Measurements from ENCODE around the gene USP49. TPM values are rescaled to one million over a fixed set of nuclear protein-coding genes. Genes with fewer than 3 reads are reported as not detected.
A peak's percentile ranks its signal among the peaks of the same experiment; 100 is the strongest.
"Not testable (repeated sequence)": the region's sequence is repeated elsewhere in the genome, so short reads cannot be mapped to it uniquely, and the experiment has no call there.

The USP49 gene
- 1 to 10 TPM in 2 of 4 donors, under 1 TPM in 2; 0.27 to 2.8 (median 1.1) TPM for total RNA-seq

DNA sequence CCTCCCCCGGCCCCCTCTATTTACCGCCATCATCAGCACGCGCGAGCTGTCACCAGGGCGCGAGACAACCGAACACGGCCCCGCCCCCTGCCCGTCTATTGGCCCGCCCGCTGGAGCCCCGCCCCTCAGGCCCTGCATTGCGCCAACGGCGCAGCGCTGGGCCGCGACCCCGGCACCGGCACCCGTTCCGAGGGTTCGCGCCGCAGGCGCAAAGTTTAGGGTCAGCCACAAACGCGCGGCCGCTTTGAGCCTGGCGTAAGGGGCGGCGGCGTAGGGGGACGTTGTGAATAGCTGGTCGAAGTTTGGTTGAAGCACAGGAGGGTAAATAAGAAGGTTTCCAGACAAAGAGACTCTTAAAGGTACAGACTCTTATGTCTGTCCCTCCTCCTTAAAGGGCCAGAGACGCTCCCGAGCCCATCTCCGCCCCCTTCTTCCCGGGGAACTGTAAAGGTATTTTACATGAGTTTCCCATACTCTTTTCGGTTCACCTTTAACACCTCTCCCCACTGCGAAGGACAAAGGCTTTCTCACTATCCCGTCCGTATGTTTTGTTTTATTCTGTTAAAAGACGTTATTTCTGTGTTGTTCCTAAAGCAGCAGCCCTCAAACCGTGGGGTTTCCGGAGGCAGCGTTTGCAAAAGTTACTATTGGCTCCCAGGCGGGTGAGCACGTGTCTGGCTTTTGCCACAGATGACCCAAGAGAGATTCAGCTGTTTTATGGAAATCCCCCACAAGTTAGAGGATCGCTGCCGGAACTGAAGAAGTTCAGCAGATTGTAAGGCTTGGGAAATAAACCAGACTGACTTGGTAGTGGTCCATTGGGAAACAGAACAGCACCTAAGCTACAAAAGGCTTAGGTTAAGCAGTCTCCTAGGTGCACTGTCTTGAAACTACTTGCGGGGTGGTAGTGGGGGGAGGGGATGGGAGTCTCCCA, at the start of gene USP49:
Gene USP49 (minus strand): TSS at position 76 of the 934 bp plus-strand sequence. CDS start 88,392 bp downstream, outside the sequence.
- Histone ChIP-seq H3K9me3 (no peaks in the 10 kb centered on the region), H3K27ac (peak within 1 kb of the TSS; percentile 84 to 91 (median 86)), H3K4me3 (peak within 1 kb of the TSS; percentile 69 to 91 (median 76)), H3K27me3 (no peaks in the 10 kb centered on the region), H3K36me3 (no peaks in the 10 kb centered on the region), H3K4me1 (peaks cover 8 to 22% of the 10 kb centered on the region in 2 donors)
- DNase-seq (peak; percentile 83 to 84), ATAC-seq (peak; percentile 96 to 97)
- in situ Hi-C loops (cut with MboI; ENCODE audit: low sequenced_read_pairs in 4 of 4) = no loop called here
- intact Hi-C loops (cut with DNase I; ENCODE audit: low total_unique reads) = loop anchor here (1.0 kb wide), 3 partner anchors 26 to 108 kb away; partner anchors contain the start of genes BYSL, CCND3, MED20 and TOMM6
- peak in 1 of 2 donors; percentile 41 for TF ChIP-seq POLR2A (IDR thresholded peaks at IDR 0.05)
- TF ChIP-seq, protein P1, sequence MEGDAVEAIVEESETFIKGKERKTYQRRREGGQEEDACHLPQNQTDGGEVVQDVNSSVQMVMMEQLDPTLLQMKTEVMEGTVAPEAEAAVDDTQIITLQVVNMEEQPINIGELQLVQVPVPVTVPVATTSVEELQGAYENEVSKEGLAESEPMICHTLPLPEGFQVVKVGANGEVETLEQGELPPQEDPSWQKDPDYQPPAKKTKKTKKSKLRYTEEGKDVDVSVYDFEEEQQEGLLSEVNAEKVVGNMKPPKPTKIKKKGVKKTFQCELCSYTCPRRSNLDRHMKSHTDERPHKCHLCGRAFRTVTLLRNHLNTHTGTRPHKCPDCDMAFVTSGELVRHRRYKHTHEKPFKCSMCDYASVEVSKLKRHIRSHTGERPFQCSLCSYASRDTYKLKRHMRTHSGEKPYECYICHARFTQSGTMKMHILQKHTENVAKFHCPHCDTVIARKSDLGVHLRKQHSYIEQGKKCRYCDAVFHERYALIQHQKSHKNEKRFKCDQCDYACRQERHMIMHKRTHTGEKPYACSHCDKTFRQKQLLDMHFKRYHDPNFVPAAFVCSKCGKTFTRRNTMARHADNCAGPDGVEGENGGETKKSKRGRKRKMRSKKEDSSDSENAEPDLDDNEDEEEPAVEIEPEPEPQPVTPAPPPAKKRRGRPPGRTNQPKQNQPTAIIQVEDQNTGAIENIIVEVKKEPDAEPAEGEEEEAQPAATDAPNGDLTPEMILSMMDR (IDR thresholded peaks at IDR 0.05 in 4 of 5, conservative IDR thresholded peaks at IDR 0.05 in 1 of 5) = no peak

DNA sequence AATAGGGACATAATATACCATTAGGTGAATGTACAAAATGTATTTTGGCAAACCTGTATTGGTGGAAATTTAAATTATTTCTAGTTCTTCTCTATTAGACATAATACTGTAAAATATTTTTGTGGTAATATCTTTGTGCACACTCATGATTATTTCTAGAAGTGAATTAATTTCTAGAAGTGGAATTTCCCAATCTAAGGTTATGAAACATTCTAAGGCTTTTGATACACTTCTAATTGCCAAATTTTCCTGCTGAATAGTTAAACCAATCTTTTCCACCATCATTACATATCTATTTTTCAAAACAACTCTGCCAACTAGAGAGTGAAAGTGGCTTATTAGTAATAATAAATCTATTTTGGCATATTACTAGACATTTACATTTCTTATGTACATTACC, 48.3 kb upstream of the USP49 start:
- Histone ChIP-seq H3K4me3 (no peak overlapping the region), H3K9me3 (no peaks in the 10 kb centered on the region), H3K4me1 (peaks cover 19 to 22% of the 10 kb centered on the region in 2 donors), H3K27me3 (no peaks in the 10 kb centered on the region), H3K27ac (no peak overlapping the region), H3K36me3 (no peaks in the 10 kb centered on the region)
- ATAC-seq (no peak), DNase-seq (no peak)
- in situ Hi-C loops (cut with MboI; ENCODE audit: low sequenced_read_pairs in 4 of 4) (loop anchor here in 1 of 4 donors (25.0 kb wide), 1 partner anchor 619 kb away; the partner anchor contains the start of gene UBR2), intact Hi-C loops (cut with DNase I; ENCODE audit: low total_unique reads) (loop anchor here (5.0 kb wide), 1 partner anchor 99 kb away; no protein-coding TSS in a partner anchor)
- no peak for TF ChIP-seq POLR2A (IDR thresholded peaks at IDR 0.05)
- TF ChIP-seq, protein P1 (IDR thresholded peaks at IDR 0.05 in 4 of 5, conservative IDR thresholded peaks at IDR 0.05 in 1 of 5) = no peak

GRCh38 chr6:41942882-41943281, 47.7 kb upstream of the USP49 start:
- intact Hi-C loops (cut with DNase I; ENCODE audit: low total_unique reads) (loop anchor here (5.0 kb wide), 1 partner anchor 99 kb away; no protein-coding TSS in a partner anchor), in situ Hi-C loops (cut with MboI; ENCODE audit: low sequenced_read_pairs in 4 of 4) (loop anchor here in 1 of 4 donors (25.0 kb wide), 1 partner anchor 619 kb away; the partner anchor contains the start of gene UBR2)
- peaks cover 19 to 28% of the 10 kb centered on the region in 2 donors for H3K4me1 ChIP-seq
- H3K27ac ChIP-seq, H3K36me3 ChIP-seq, H3K27me3 ChIP-seq, H3K4me3 ChIP-seq, ATAC-seq, DNase-seq, H3K9me3 ChIP-seq: not testable (repeated sequence)

DNA sequence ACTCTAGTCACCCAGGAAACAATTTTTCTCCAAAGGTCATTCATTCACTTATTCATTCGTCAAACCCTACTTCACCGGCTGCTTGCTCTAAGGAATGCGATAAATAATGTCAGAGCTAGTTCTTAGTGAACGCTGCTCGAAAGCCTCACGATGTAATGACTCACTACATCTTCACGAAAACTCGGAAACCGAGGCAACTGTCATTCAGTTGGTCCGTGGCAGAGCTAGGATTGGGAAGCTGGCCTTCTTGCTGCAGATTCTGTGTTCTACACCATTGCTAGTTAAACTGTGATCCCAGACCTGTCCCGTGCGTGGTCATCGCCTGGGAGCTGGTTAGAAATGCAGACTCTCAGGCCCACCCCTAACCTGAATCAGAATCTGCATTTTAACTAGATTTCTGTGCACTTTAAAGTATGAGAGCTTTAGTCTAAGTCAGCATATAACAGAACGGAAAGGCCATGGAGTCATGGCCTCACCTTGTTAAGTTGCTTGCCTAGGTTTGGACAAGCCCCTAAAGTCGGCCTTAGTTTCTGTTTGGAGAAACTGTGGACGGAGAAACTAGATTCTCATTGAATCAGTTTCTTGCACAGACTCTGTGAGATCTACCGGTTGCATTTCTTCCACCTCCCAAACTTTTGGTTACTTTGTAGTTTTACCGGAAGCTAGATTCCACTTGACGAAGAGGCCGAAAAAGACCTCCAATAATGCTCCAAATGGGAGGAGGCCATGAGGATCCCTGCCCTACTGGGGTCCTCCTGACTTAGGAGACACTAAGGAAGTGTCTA, 47.1 kb upstream of the USP49 start:
- Histone ChIP-seq H3K36me3 (no peaks in the 10 kb centered on the region), H3K4me3 (peak overlapping the region; percentile 66 to 97 (median 72)), H3K9me3 (no peaks in the 10 kb centered on the region), H3K27ac (peak overlapping the region; percentile 66 to 79 (median 70)), H3K27me3 (no peaks in the 10 kb centered on the region), H3K4me1 (peaks cover 19 to 31% of the 10 kb centered on the region in 2 donors)
- no peak for DNase-seq
- in situ Hi-C loops (cut with MboI; ENCODE audit: low sequenced_read_pairs in 4 of 4) = loop anchor here in 1 of 4 donors (25.0 kb wide), 1 partner anchor 620 kb away; the partner anchor contains the start of gene UBR2
- intact Hi-C loops (cut with DNase I; ENCODE audit: low total_unique reads) = loop anchor here (5.0 kb wide), 1 partner anchor 100 kb away; no protein-coding TSS in a partner anchor
- no peak for TF ChIP-seq POLR2A (IDR thresholded peaks at IDR 0.05)
- TF ChIP-seq, protein P1 (IDR thresholded peaks at IDR 0.05 in 4 of 5, conservative IDR thresholded peaks at IDR 0.05 in 1 of 5) = no peak
- ATAC-seq = peak; percentile 16 to 19
